HUES64 (cell line): Measurements from ENCODE around the gene CAVIN4.
A peak's percentile ranks its signal among the peaks of the same experiment; 100 is the strongest.

Experiments used
- H3K27ac ChIP-seq: 2 replicates; pipeline ENCODE4 v1.7.0; 2013; ENCODE audit warnings: low read depth, low read length, inconsistent platforms
- H3K27me3 ChIP-seq: 2 replicates; pipeline ENCODE4 v1.6.1; 2013; ENCODE audit warnings: mild to moderate bottlenecking, low read length; ENCODE audit not compliant: insufficient read depth
- H3K36me3 ChIP-seq: 2 replicates; pipeline ENCODE4 v1.6.1; 2013; ENCODE audit warnings: mild to moderate bottlenecking, low read length; ENCODE audit not compliant: insufficient read depth
- H3K4me1 ChIP-seq: 2 replicates; pipeline ENCODE4 v1.6.1; 2013; ENCODE audit warnings: mild to moderate bottlenecking, low read length, moderate library complexity; ENCODE audit not compliant: insufficient read depth
- H3K4me3 ChIP-seq: 2 replicates; pipeline ENCODE4 v1.5.1; 2013; ENCODE audit warnings: mild to moderate bottlenecking, low read length, moderate library complexity
- H3K9ac ChIP-seq: 2 replicates; pipeline ENCODE4 v1.6.1; 2013; ENCODE audit warnings: mild to moderate bottlenecking, low read depth, low read length
- H3K9me3 ChIP-seq: 2 replicates; pipeline ENCODE4 v1.6.1; 2013; ENCODE audit warnings: low read depth, low read length; ENCODE audit not compliant: insufficient read depth
- WGBS: fragments of 150-250, 120-280 bp; methylation state at CpG from one replicate; pipeline ENCODE4 v1.1.7; 2013; ENCODE audit warnings: missing lambda C conversion rate; 5-methylcytosine and 5-hydroxymethylcytosine counted together

Gene CAVIN4

GRCh38 chr9:100590481-100590880 is 12.6 kb downstream of the CAVIN4 start:
- H3K27me3 ChIP-seq = no peaks in the 10 kb centered on the region
- no peak overlapping the region for H3K27ac ChIP-seq
- no peaks in the 10 kb centered on the region for H3K9me3 ChIP-seq
- H3K36me3 ChIP-seq = peaks cover 28% of the 10 kb centered on the region
- H3K4me3 ChIP-seq = no peak overlapping the region
- H3K4me1 ChIP-seq = peaks cover 6% of the 10 kb centered on the region; the same call in 1 of the 2 replicates
- H3K9ac ChIP-seq = no peak overlapping the region
- WGBS = 90% methylated on average over 2 of the region's 2 CpGs

GRCh38 chr9:100591139-100591538 is 13.3 kb downstream of the CAVIN4 start:
- no peaks in the 10 kb centered on the region for H3K9me3 ChIP-seq
- H3K4me1 ChIP-seq = peaks cover 6% of the 10 kb centered on the region; the same call in 1 of the 2 replicates
- H3K27me3 ChIP-seq = no peaks in the 10 kb centered on the region
- H3K4me3 ChIP-seq = no peak overlapping the region
- no peak overlapping the region for H3K27ac ChIP-seq
- WGBS = 93% methylated on average over 6 of the region's 6 CpGs
- peaks cover 22% of the 10 kb centered on the region for H3K36me3 ChIP-seq
- no peak overlapping the region for H3K9ac ChIP-seq

- 93% methylated on average over 5 of the region's 5 CpGs for WGBS
Measured at GRCh38 chr9:100591639-100592412, 13.9 kb downstream of the CAVIN4 start.

GRCh38 chr9:100595391-100596199 is 17.7 kb downstream of the CAVIN4 start:
- WGBS = 0% methylated on average over 3 of the region's 3 CpGs

More at GRCh38 chr9:100591639-100592412, 13.9 kb downstream of the CAVIN4 start:
- no peaks in the 10 kb centered on the region for H3K27me3 ChIP-seq
- H3K36me3 ChIP-seq = peaks cover 15% of the 10 kb centered on the region
- no peak overlapping the region for H3K4me3 ChIP-seq
- no peaks in the 10 kb centered on the region for H3K9me3 ChIP-seq
- H3K4me1 ChIP-seq = peaks cover 4% of the 10 kb centered on the region; the same call in 1 of the 2 replicates
- H3K27ac ChIP-seq = no peak overlapping the region
- no peak overlapping the region for H3K9ac ChIP-seq

GRCh38 chr9:100597236-100597635 is 19.4 kb downstream of the CAVIN4 start:
- Histone ChIP-seq H3K27ac (no peak overlapping the region), H3K27me3 (no peaks in the 10 kb centered on the region), H3K4me1 (peaks cover 19% of the 10 kb centered on the region), H3K9me3 (no peaks in the 10 kb centered on the region), H3K4me3 (no peak overlapping the region), H3K9ac (no peak overlapping the region), H3K36me3 (no peaks in the 10 kb centered on the region)
- 87% methylated on average over 6 of the region's 6 CpGs for WGBS

More at GRCh38 chr9:100595391-100596199, 17.7 kb downstream of the CAVIN4 start:
- Histone ChIP-seq H3K27ac (no peak overlapping the region), H3K4me1 (peaks cover 15% of the 10 kb centered on the region), H3K4me3 (no peak overlapping the region), H3K9ac (no peak overlapping the region), H3K36me3 (no peaks in the 10 kb centered on the region), H3K27me3 (no peaks in the 10 kb centered on the region), H3K9me3 (no peaks in the 10 kb centered on the region)

GRCh38 chr9:100598641-100599145 is 20.8 kb downstream of the CAVIN4 start:
- H3K27ac ChIP-seq = peak overlapping the region; percentile 56; the same call in 1 of the 2 replicates
- no peaks in the 10 kb centered on the region for H3K9me3 ChIP-seq
- peak overlapping the region; percentile 67 for H3K9ac ChIP-seq
- WGBS = 3% methylated on average over 41 of the region's 41 CpGs
- peak overlapping the region; percentile 70 for H3K4me3 ChIP-seq
- peaks cover 19% of the 10 kb centered on the region for H3K4me1 ChIP-seq
- H3K27me3 ChIP-seq = no peaks in the 10 kb centered on the region
- H3K36me3 ChIP-seq = no peaks in the 10 kb centered on the region

- Histone ChIP-seq H3K4me3 (no peak overlapping the region), H3K4me1 (peaks cover 16% of the 10 kb centered on the region), H3K9ac (no peak overlapping the region), H3K36me3 (no peaks in the 10 kb centered on the region), H3K9me3 (no peaks in the 10 kb centered on the region), H3K27ac (no peak overlapping the region), H3K27me3 (no peaks in the 10 kb centered on the region)
- 89% methylated on average over 7 of the region's 7 CpGs for WGBS
Measured at GRCh38 chr9:100600521-100601079, 22.7 kb downstream of the CAVIN4 start.

- Histone ChIP-seq H3K9me3 (no peaks in the 10 kb centered on the region), H3K4me1 (peaks cover 16% of the 10 kb centered on the region), H3K9ac (no peak overlapping the region), H3K36me3 (no peaks in the 10 kb centered on the region), H3K4me3 (no peak overlapping the region), H3K27me3 (no peaks in the 10 kb centered on the region), H3K27ac (no peak overlapping the region)
Measured at GRCh38 chr9:100601216-100601615, 23.3 kb downstream of the CAVIN4 start.

- Histone ChIP-seq H3K4me3 (no peak overlapping the region), H3K36me3 (no peaks in the 10 kb centered on the region), H3K27ac (no peak overlapping the region), H3K9ac (no peak overlapping the region), H3K4me1 (peaks cover 16% of the 10 kb centered on the region), H3K9me3 (no peaks in the 10 kb centered on the region), H3K27me3 (no peaks in the 10 kb centered on the region)
- 41% methylated on average over 2 of the region's 2 CpGs for WGBS
Measured at GRCh38 chr9:100602342-100602801, 24.5 kb downstream of the CAVIN4 start.

- WGBS = 77% methylated on average over 1 of the region's 1 CpG
- Histone ChIP-seq H3K4me1 (peaks cover 5% of the 10 kb centered on the region; the same call in 1 of the 2 replicates), H3K36me3 (no peaks in the 10 kb centered on the region), H3K9ac (no peak overlapping the region), H3K27me3 (no peaks in the 10 kb centered on the region), H3K27ac (no peak overlapping the region), H3K4me3 (no peak overlapping the region), H3K9me3 (no peaks in the 10 kb centered on the region)
Measured at GRCh38 chr9:100605405-100605804, 27.5 kb downstream of the CAVIN4 start.

GRCh38 chr9:100619194-100619593 is 41.3 kb downstream of the CAVIN4 start:
- Histone ChIP-seq H3K9ac (no peak overlapping the region), H3K36me3 (no peaks in the 10 kb centered on the region), H3K4me3 (no peak overlapping the region), H3K4me1 (0 out of 2 replicates have a peak, but pooled peaks cover 5% of the 10 kb centered on the region), H3K9me3 (no peaks in the 10 kb centered on the region), H3K27me3 (no peaks in the 10 kb centered on the region), H3K27ac (no peak overlapping the region)
- 65% methylated on average over 5 of the region's 5 CpGs for WGBS
